PC-3 (cell line): ENCODE data around the gene NLGN1.

Source experiments
- CTCF ChIP-seq: fragments of 300-600 bp; sonication (generic); conservative IDR thresholded peaks from 2 replicates; pipeline ENCODE4 v1.5.1; 2017; ENCODE audit warnings: antibody characterized with exemption, low read depth, mild to moderate bottlenecking, low read length
- EZH2 ChIP-seq: fragments of 300-600 bp; sonication (generic); IDR thresholded peaks from one replicate; pipeline ENCODE4 v1.6.1; 2017; ENCODE audit warnings: antibody characterized with exemption, mild to moderate bottlenecking, low read length; ENCODE audit not compliant: unreplicated experiment

- TF ChIP-seq CTCF (no peak), EZH2 (no peak)
These were observed 637.9 kb downstream of the NLGN1 start for GRCh38 chr3:174035328-174035886.
